Neural progenitor cell (in vitro differentiated cells): ENCODE results near the gene PTPN5. TPM values are rescaled to one million over a fixed set of nuclear protein-coding genes. Genes with fewer than 3 reads are reported as not detected.

Experiments
- DNase-seq: peaks from one replicate; pipeline ENCODE4 v3.0.0-alpha.2; 2016; ENCODE audit warnings: low spot score
- H2AFZ ChIP-seq: fragments of 200-600 bp; sonication (generic); replicated peaks from 2 replicates; pipeline ENCODE4 v1.6.1; 2016; ENCODE audit warnings: antibody characterized with exemption
- H3F3A ChIP-seq: fragments of 200-600 bp; sonication (generic); 2 replicates; pipeline ENCODE4 v1.6.1; 2016; ENCODE audit warnings: antibody characterized with exemption, low read depth
- H3K27ac ChIP-seq: fragments of 200-600 bp; sonication (generic); 2 replicates; pipeline ENCODE4 v1.5.1; 2016; ENCODE audit warnings: mild to moderate bottlenecking
- H3K27me3 ChIP-seq: fragments of 200-600 bp; sonication (generic); 2 replicates; pipeline ENCODE4 v1.6.1; 2016; ENCODE audit warnings: mild to moderate bottlenecking, moderate library complexity
- H3K36me3 ChIP-seq: fragments of 200-600 bp; sonication (generic); 2 replicates; pipeline ENCODE4 v1.5.1; 2016
- H3K4me1 ChIP-seq: fragments of 200-600 bp; sonication (generic); 2 replicates; pipeline ENCODE4 v1.6.1; 2016; ENCODE audit warnings: mixed run types
- H3K4me2 ChIP-seq: fragments of 200-600 bp; sonication (generic); 2 replicates; pipeline ENCODE4 v1.6.1; 2016
- H3K4me3 ChIP-seq: fragments of 200-600 bp; sonication (generic); 2 replicates; pipeline ENCODE4 v1.5.1; 2016
- H3K79me2 ChIP-seq: fragments of 200-600 bp; sonication (generic); 2 replicates; pipeline ENCODE4 v1.6.1; 2016; ENCODE audit warnings: low read depth
- H3K9ac ChIP-seq: fragments of 200-600 bp; sonication (generic); 2 replicates; pipeline ENCODE4 v1.6.1; 2016
- H3K9me3 ChIP-seq: fragments of 200-600 bp; sonication (generic); 2 replicates; pipeline ENCODE4 v1.5.1; 2016; ENCODE audit warnings: low read depth
- H4K20me1 ChIP-seq: fragments of 200-600 bp; sonication (generic); 2 replicates; pipeline ENCODE4 v1.6.1; 2016; ENCODE audit warnings: low read depth
- H3K27ac Mint-ChIP-seq: 3 replicates; pipeline ENCODE4 v1.8.0; 2021; ENCODE audit warnings: mixed read lengths
- H3K27me3 Mint-ChIP-seq: 2 replicates; pipeline ENCODE4 v1.8.0; 2022; ENCODE audit warnings: low read depth, mild to moderate bottlenecking, inconsistent platforms, moderate library complexity, mixed read lengths; ENCODE audit not compliant: insufficient read depth
- H3K36me3 Mint-ChIP-seq: 3 replicates; pipeline ENCODE4 v1.8.0; 2021; ENCODE audit warnings: mixed read lengths
- H3K4me1 Mint-ChIP-seq: 3 replicates; pipeline ENCODE4 v1.8.0; 2021; ENCODE audit warnings: mixed read lengths
- H3K4me3 Mint-ChIP-seq: 3 replicates; pipeline ENCODE4 v1.8.0; 2021; ENCODE audit warnings: mild to moderate bottlenecking, moderate library complexity, mixed read lengths
- H3K9me3 Mint-ChIP-seq: 3 replicates; pipeline ENCODE4 v1.8.0; 2020; ENCODE audit warnings: mixed read lengths
- CTCF ChIP-seq: fragments of 200-600 bp; sonication (generic); IDR thresholded peaks from 2 replicates; pipeline ENCODE4 v1.5.1; 2017; ENCODE audit warnings: antibody characterized with exemption, mild to moderate bottlenecking
- EZH2 ChIP-seq: fragments of 200-600 bp; sonication (generic); IDR thresholded peaks from 2 replicates; pipeline ENCODE4 v1.6.1; 2017; ENCODE audit warnings: antibody characterized with exemption, mild to moderate bottlenecking, moderate library complexity
- EZH2phosphoT487 ChIP-seq: fragments of 200-600 bp; sonication (generic); IDR thresholded peaks from 2 replicates; pipeline ENCODE4 v1.6.1; 2017; ENCODE audit warnings: antibody characterized with exemption
- total RNA-seq: library from RNA; depleted of rRNA; stranded (reverse); fragments of >200 nt; gene quantifications from 2 replicates; pipeline ENCODE4 v1.2.3, GENCODE V29; 2015; ENCODE audit warnings: low replicate concordance

The PTPN5 gene
- total RNA-seq, 1 donor from 2014 or later, result 8.5 TPM

- Histone ChIP-seq H4K20me1 (no peaks in the 10 kb centered on the region), H2AFZ (no peak overlapping the region), H3K4me2 (no peak overlapping the region), H3K9me3 (no peaks in the 10 kb centered on the region), H3K27ac (no peak overlapping the region), H3K9ac (no peak overlapping the region), H3K4me1 (no peaks in the 10 kb centered on the region), H3K4me3 (no peak overlapping the region), H3K79me2 (no peaks in the 10 kb centered on the region), H3K36me3 (no peaks in the 10 kb centered on the region), H3K27me3 (no peaks in the 10 kb centered on the region), H3F3A (no peaks in the 10 kb centered on the region)
- H3K4me1 Mint-ChIP-seq, result no peaks in the 10 kb centered on the region
- no peaks in the 10 kb centered on the region for H3K36me3 Mint-ChIP-seq
- no peak overlapping the region for H3K27ac Mint-ChIP-seq
- no peak overlapping the region for H3K4me3 Mint-ChIP-seq
- DNase-seq, result no peak
- no peak for TF ChIP-seq EZH2
- no peak for TF ChIP-seq CTCF
- no peak for TF ChIP-seq EZH2phosphoT487
- H3K27me3 Mint-ChIP-seq, result peaks cover 5% of the 10 kb centered on the region
- H3K9me3 Mint-ChIP-seq, result no peaks in the 10 kb centered on the region
These were observed 54.9 kb downstream of the PTPN5 start for GRCh38 chr11:18736590-18737148.

GRCh38 chr11:18733202-18733601 is 58.4 kb downstream of the PTPN5 start:
- no peak overlapping the region for H3K4me3 ChIP-seq
- H3F3A ChIP-seq, result no peaks in the 10 kb centered on the region
- no peaks in the 10 kb centered on the region for H3K79me2 ChIP-seq
- H3K36me3 ChIP-seq, result no peaks in the 10 kb centered on the region
- H3K4me2 ChIP-seq, result no peak overlapping the region
- Mint-ChIP-seq H3K27ac (no peak overlapping the region), H3K36me3 (no peaks in the 10 kb centered on the region), H3K4me1 (peaks cover under 1% of the 10 kb centered on the region), H3K9me3 (no peaks in the 10 kb centered on the region), H3K27me3 (peaks cover 1% of the 10 kb centered on the region), H3K4me3 (no peak overlapping the region)
- no peak overlapping the region for H3K27ac ChIP-seq
- no peak for DNase-seq
- no peaks in the 10 kb centered on the region for H3K4me1 ChIP-seq
- H3K27me3 ChIP-seq, result no peaks in the 10 kb centered on the region
- no peaks in the 10 kb centered on the region for H3K9me3 ChIP-seq
- no peak overlapping the region for H2AFZ ChIP-seq
- H4K20me1 ChIP-seq, result no peaks in the 10 kb centered on the region
- no peak for TF ChIP-seq EZH2
- TF ChIP-seq CTCF, result no peak
- TF ChIP-seq EZH2phosphoT487, result no peak
- no peak overlapping the region for H3K9ac ChIP-seq

- H3K4me1 ChIP-seq, result no peaks in the 10 kb centered on the region
- Mint-ChIP-seq H3K27ac (no peak overlapping the region), H3K9me3 (no peaks in the 10 kb centered on the region), H3K4me1 (peaks cover 8% of the 10 kb centered on the region), H3K27me3 (no peaks in the 10 kb centered on the region), H3K4me3 (no peak overlapping the region), H3K36me3 (no peaks in the 10 kb centered on the region)
- no peaks in the 10 kb centered on the region for H3K27me3 ChIP-seq
- H3K36me3 ChIP-seq, result no peaks in the 10 kb centered on the region
- H3K9ac ChIP-seq, result no peak overlapping the region
- H4K20me1 ChIP-seq, result no peaks in the 10 kb centered on the region
- H3K9me3 ChIP-seq, result no peaks in the 10 kb centered on the region
- H2AFZ ChIP-seq, result no peak overlapping the region
- no peak overlapping the region for H3K4me2 ChIP-seq
- H3K4me3 ChIP-seq, result no peak overlapping the region
- no peaks in the 10 kb centered on the region for H3F3A ChIP-seq
- DNase-seq, result peak; percentile 47
- TF ChIP-seq EZH2 (no peak), CTCF (peak; percentile 97)
- no peaks in the 10 kb centered on the region for H3K79me2 ChIP-seq
- no peak overlapping the region for H3K27ac ChIP-seq
These were observed 59.4 kb downstream of the PTPN5 start for GRCh38 chr11:18731949-18732821.
